HepG2 (cell line): ENCODE data around the gene IFT80. TPM values are rescaled to one million over a fixed set of nuclear protein-coding genes. Genes with fewer than 3 reads are reported as not detected.

Experiments
- EZH2 ChIP-seq: conservative IDR thresholded peaks from 2 replicates; pipeline ENCODE4 v1.6.1; 2012; ENCODE audit warnings: mild to moderate bottlenecking, low read depth, low read length, moderate library complexity
- FOXJ3 ChIP-seq: sonication (generic); formaldehyde crosslinking; IDR thresholded peaks from 2 replicates; pipeline ENCODE4 v1.4.0; 2020; ENCODE audit warnings: missing genetic modification reagents, mild to moderate bottlenecking, borderline replicate concordance
- GABPA ChIP-seq, 2 experiments: IDR thresholded peaks; 2 replicates each; pipeline ENCODE4 v1.6.1; 2011 to 2016; ENCODE audit warnings: low read depth in 2 of 2, low read length in 1 of 2, missing biosample characterization in 1 of 2, missing genetic modification characterization in 1 of 2
- KDM4B ChIP-seq: sonication (generic); formaldehyde crosslinking; IDR thresholded peaks from 2 replicates; pipeline ENCODE4 v1.4.0; 2020; ENCODE audit warnings: missing genetic modification reagents
- KDM6A ChIP-seq: IDR thresholded peaks from 2 replicates; pipeline ENCODE4 v1.6.1; 2016; ENCODE audit warnings: low read depth
- KLF12 ChIP-seq: sonication (generic); formaldehyde crosslinking; IDR thresholded peaks from 2 replicates; pipeline ENCODE4 v1.4.0; 2020; ENCODE audit warnings: missing genetic modification reagents, borderline replicate concordance
- NR1H2 ChIP-seq: sonication (generic); formaldehyde crosslinking; IDR thresholded peaks from 2 replicates; pipeline ENCODE4 v1.8.1; 2022; ENCODE audit warnings: low read depth, missing genetic modification reagents, borderline replicate concordance
- RXRB ChIP-seq: IDR thresholded peaks from 2 replicates; pipeline ENCODE4 v1.6.1; 2016; ENCODE audit warnings: borderline replicate concordance, missing genetic modification reagents, missing compliant biosample characterization
- ZNF382 ChIP-seq: sonication (generic); formaldehyde crosslinking; IDR thresholded peaks from 2 replicates; pipeline ENCODE4 v1.5.0; 2020; ENCODE audit warnings: missing genetic modification reagents, mild to moderate bottlenecking, borderline replicate concordance
- ZNF616 ChIP-seq: sonication (generic); formaldehyde crosslinking; IDR thresholded peaks from 2 replicates; pipeline ENCODE4 v1.5.0; 2020; ENCODE audit warnings: low read depth, mild to moderate bottlenecking, missing genetic modification reagents
- ZNF83 ChIP-seq: sonication (generic); formaldehyde crosslinking; IDR thresholded peaks from 2 replicates; pipeline ENCODE4 v1.4.0; 2020; ENCODE audit warnings: missing genetic modification reagents, mild to moderate bottlenecking, borderline replicate concordance
- polyA plus RNA-seq, 8 experiments: library from polyadenylated mRNA; depleted of rRNA in 3 of 8; stranded (reverse) in 7 of 8; unstranded in 1 of 8; fragments of >200 nt; fragmentation: Illumina TruSeq in 4 of 8; extraction: Trizol in 4 of 8; gene quantifications; 2 replicates each; pipeline versions ENCODE4 v1.2.1 to v1.2.3, GENCODE V29; 2011 to 2016; ENCODE audit warnings: low read depth in 4 of 8, missing spikeins in 1 of 8, mixed read lengths in 1 of 8; ENCODE audit not compliant: insufficient read depth in 1 of 8
- total RNA-seq, 5 experiments: library from RNA; depleted of rRNA; stranded (reverse); fragments of >200 nt; fragmentation: Illumina TruSeq; extraction: Trizol; gene quantifications; 2 replicates each; pipeline ENCODE4 v1.2.3, GENCODE V29; 2016; ENCODE audit warnings: low read depth in 1 of 5
- TF ChIP-seq, protein P1 (sequence below): sonication (generic); formaldehyde crosslinking; IDR thresholded peaks from 2 replicates; pipeline ENCODE4 v1.4.0; 2020; ENCODE audit warnings: missing genetic modification reagents
- TF ChIP-seq, protein P2 (sequence below): IDR thresholded peaks from 2 replicates; pipeline ENCODE4 v1.6.1; 2012; ENCODE audit warnings: low read depth, low read length, improper control_type of control experiment
- TF ChIP-seq, protein P3 (sequence below), 2 experiments: sonication (generic) in 1 of 2; formaldehyde crosslinking in 1 of 2; IDR thresholded peaks; 2 replicates each; pipeline versions ENCODE4 v1.5.1 to v1.6.1; 2011 to 2020; ENCODE audit warnings: borderline replicate concordance in 1 of 2, low read depth in 1 of 2, low read length in 1 of 2, mild to moderate bottlenecking in 1 of 2, missing genetic modification reagents in 1 of 2, moderate library complexity in 1 of 2
- TF ChIP-seq, protein P4 (sequence below): sonication (generic); formaldehyde crosslinking; IDR thresholded peaks from 2 replicates; pipeline ENCODE4 v1.4.0; 2020; ENCODE audit warnings: mild to moderate bottlenecking, missing genetic modification reagents
- TF ChIP-seq, protein P5 (sequence below): sonication (generic); formaldehyde crosslinking; conservative IDR thresholded peaks from 2 replicates; pipeline ENCODE4 v1.4.0; 2020; ENCODE audit warnings: missing genetic modification reagents

Gene IFT80
- total and polyA plus RNA-seq, 2 of the 13 experiments (the other 11 are each of a cell fraction or from before 2014, with no cell fraction given): 11.4 to 15.7 TPM

DNA sequence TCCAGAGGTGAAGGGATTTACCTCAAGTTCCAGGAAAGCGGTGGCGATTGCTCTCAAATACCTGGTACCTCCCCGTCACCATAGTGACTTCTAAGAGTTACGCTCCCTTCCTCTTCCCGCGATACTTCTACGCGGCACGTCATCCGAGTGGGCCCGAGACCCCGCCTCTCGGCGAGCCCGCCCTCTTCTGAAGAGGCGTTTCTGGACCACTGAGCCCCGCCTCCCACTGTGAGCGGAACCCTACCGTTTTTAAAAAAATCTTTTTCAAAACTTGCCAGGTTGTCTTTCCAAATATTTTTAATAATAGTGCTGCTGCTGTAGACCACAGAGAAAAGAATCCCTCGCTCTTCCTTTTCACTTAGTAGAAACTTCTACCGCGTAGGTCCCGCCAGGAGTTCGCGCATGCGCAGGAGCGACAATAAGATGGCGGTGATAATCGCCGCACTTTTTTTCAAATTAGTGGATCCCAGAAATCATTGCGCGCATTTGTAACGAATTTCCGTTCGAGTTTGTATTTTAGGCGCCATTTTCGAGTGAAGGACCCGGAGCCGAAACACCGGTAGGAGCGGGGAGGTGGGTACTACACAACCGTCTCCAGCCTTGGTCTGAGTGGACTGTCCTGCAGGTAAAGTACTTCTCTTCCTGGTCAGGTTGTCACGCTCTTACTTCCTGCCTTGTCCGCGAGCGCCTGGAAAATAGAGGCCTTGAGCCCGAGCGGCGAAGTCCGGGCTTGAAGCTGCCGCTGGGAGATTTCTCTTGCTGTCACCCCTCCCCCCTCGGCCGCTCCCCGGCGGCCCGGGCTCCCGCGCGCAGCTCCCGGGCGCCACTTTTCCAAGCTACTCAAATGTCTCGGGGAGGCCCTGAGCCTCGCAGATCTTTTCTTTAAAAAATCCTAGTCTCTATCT, at the start of gene IFT80, which contains the start of gene SMC4 (continued):
- TF ChIP-seq, protein P1, sequence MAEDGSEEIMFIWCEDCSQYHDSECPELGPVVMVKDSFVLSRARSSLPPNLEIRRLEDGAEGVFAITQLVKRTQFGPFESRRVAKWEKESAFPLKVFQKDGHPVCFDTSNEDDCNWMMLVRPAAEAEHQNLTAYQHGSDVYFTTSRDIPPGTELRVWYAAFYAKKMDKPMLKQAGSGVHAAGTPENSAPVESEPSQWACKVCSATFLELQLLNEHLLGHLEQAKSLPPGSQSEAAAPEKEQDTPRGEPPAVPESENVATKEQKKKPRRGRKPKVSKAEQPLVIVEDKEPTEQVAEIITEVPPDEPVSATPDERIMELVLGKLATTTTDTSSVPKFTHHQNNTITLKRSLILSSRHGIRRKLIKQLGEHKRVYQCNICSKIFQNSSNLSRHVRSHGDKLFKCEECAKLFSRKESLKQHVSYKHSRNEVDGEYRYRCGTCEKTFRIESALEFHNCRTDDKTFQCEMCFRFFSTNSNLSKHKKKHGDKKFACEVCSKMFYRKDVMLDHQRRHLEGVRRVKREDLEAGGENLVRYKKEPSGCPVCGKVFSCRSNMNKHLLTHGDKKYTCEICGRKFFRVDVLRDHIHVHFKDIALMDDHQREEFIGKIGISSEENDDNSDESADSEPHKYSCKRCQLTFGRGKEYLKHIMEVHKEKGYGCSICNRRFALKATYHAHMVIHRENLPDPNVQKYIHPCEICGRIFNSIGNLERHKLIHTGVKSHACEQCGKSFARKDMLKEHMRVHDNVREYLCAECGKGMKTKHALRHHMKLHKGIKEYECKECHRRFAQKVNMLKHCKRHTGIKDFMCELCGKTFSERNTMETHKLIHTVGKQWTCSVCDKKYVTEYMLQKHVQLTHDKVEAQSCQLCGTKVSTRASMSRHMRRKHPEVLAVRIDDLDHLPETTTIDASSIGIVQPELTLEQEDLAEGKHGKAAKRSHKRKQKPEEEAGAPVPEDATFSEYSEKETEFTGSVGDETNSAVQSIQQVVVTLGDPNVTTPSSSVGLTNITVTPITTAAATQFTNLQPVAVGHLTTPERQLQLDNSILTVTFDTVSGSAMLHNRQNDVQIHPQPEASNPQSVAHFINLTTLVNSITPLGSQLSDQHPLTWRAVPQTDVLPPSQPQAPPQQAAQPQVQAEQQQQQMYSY: no peak
- 0 out of 2 replicates have a peak, but pooled peaks have one; percentile 11 for TF ChIP-seq KLF12 (CRISPR knock-in tag)
- TF ChIP-seq, protein P2, sequence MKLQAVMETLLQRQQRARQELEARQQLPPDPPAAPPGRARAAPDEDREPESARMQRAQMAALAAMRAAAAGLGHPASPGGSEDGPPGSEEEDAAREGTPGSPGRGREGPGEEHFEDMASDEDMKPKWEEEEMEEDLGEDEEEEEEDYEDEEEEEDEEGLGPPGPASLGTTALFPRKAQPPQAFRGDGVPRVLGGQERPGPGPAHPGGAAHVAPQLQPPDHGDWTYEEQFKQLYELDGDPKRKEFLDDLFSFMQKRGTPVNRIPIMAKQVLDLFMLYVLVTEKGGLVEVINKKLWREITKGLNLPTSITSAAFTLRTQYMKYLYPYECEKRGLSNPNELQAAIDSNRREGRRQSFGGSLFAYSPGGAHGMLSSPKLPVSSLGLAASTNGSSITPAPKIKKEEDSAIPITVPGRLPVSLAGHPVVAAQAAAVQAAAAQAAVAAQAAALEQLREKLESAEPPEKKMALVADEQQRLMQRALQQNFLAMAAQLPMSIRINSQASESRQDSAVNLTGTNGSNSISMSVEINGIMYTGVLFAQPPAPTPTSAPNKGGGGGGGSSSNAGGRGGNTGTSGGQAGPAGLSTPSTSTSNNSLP: peak; percentile 79
- no peak for TF ChIP-seq KDM6A (CRISPR knock-in tag)
- no peak for TF ChIP-seq NR1H2
- TF ChIP-seq, protein P3, sequence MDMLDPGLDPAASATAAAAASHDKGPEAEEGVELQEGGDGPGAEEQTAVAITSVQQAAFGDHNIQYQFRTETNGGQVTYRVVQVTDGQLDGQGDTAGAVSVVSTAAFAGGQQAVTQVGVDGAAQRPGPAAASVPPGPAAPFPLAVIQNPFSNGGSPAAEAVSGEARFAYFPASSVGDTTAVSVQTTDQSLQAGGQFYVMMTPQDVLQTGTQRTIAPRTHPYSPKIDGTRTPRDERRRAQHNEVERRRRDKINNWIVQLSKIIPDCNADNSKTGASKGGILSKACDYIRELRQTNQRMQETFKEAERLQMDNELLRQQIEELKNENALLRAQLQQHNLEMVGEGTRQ (IDR thresholded peaks at IDR 0.05; ENCODE audit: low read depth, low read length): no peak
- TF ChIP-seq, protein P3 (CRISPR knock-in tag; IDR thresholded peaks at IDR 0.05; ENCODE audit: borderline replicate concordance): no peak
- no peak for TF ChIP-seq KDM4B (CRISPR knock-in tag)
- no peak for TF ChIP-seq ZNF83 (CRISPR knock-in tag)
- TF ChIP-seq EZH2: no peak
- peak; percentile 13; the same call in 1 of the 2 replicates for TF ChIP-seq GABPA (IDR thresholded peaks at IDR 0.05; ENCODE audit: low read depth, low read length)
- TF ChIP-seq GABPA (CRISPR knock-in tag; IDR thresholded peaks at IDR 0.05; ENCODE audit: low read depth): peak; percentile 86
- TF ChIP-seq, protein P4, sequence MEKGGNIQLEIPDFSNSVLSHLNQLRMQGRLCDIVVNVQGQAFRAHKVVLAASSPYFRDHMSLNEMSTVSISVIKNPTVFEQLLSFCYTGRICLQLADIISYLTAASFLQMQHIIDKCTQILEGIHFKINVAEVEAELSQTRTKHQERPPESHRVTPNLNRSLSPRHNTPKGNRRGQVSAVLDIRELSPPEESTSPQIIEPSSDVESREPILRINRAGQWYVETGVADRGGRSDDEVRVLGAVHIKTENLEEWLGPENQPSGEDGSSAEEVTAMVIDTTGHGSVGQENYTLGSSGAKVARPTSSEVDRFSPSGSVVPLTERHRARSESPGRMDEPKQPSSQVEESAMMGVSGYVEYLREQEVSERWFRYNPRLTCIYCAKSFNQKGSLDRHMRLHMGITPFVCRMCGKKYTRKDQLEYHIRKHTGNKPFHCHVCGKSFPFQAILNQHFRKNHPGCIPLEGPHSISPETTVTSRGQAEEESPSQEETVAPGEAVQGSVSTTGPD (CRISPR knock-in tag): no peak
- no peak for TF ChIP-seq ZNF616
- TF ChIP-seq RXRB (CRISPR knock-in tag): no peak
- TF ChIP-seq, protein P5, sequence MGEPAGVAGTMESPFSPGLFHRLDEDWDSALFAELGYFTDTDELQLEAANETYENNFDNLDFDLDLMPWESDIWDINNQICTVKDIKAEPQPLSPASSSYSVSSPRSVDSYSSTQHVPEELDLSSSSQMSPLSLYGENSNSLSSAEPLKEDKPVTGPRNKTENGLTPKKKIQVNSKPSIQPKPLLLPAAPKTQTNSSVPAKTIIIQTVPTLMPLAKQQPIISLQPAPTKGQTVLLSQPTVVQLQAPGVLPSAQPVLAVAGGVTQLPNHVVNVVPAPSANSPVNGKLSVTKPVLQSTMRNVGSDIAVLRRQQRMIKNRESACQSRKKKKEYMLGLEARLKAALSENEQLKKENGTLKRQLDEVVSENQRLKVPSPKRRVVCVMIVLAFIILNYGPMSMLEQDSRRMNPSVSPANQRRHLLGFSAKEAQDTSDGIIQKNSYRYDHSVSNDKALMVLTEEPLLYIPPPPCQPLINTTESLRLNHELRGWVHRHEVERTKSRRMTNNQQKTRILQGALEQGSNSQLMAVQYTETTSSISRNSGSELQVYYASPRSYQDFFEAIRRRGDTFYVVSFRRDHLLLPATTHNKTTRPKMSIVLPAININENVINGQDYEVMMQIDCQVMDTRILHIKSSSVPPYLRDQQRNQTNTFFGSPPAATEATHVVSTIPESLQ (CRISPR knock-in tag): no peak
- TF ChIP-seq ZNF382 (CRISPR knock-in tag): no peak
- no peak for TF ChIP-seq FOXJ3 (CRISPR knock-in tag)
